ENCODE results near the gene ZNF415. TPM values are rescaled to one million over a fixed set of nuclear protein-coding genes. Genes with fewer than 3 reads are reported as not detected.

The ZNF415 gene
- total RNA-seq, result 1 to 10 TPM; 2.4 to 7.9 (median 4.3) TPM

- peak; percentile 72 to 74 for DNase-seq
- peak within 1 kb of the TSS; percentile 46 to 78 (median 74) for H3K27ac ChIP-seq
- H3K27me3 ChIP-seq, result peaks cover 0 to 5% (median 0%) of the 10 kb centered on the region in 4 donors
- H3K4me3 ChIP-seq, result peak within 1 kb of the TSS; percentile 44 to 71 (median 58)
- peak; percentile 65 to 90 for ATAC-seq (ENCODE audit: low FRiP score in 2 of 2)
- WGBS, 2 donors, result 1 to 3% methylated on average over 41 to 51 of the region's 51 CpGs
- peaks cover 0 to 27% (median 15%) of the 10 kb centered on the region in 4 donors for H3K9me3 ChIP-seq
- no peaks in the 10 kb centered on the region for H3K36me3 ChIP-seq
- TF ChIP-seq EP300 (IDR thresholded peaks at IDR 0.05) (no peak), POLR2AphosphoS5 (IDR thresholded peaks at IDR 0.05) (peak; percentile 37 to 39)
- peaks cover 4 to 14% (median 7%) of the 10 kb centered on the region in 4 donors for H3K4me1 ChIP-seq
Observed at GRCh38 chr19:53132141-53132991, at the start of gene ZNF415. Gene ZNF415 (minus strand): TSS chr19:53132910. CDS start chr19:53122676, 10,234 bp downstream.

DNA sequence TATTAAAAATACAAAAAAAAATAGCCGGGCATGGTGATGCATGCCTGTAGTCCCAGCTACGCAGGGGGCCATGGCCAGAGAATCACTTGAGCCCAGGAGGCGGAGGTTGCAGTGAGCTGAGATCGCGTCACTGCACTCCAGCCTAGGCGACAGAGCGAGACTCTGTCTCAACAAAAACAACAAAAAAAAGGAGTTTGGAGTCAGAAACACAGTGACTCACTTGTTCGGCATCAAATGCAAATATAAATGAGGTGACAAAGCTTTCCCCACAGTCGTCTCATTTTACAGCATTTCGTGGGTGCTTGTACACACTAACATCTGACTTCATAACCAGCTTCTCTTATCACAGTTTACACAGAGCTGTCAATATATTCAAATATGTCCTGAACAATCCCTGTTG lies 49.5 kb upstream of the ZNF415 start:
- ATAC-seq (ENCODE audit: low FRiP score in 2 of 2), result no peak
- WGBS, 2 donors, result 89 to 94% methylated on average over 10 of the region's 10 CpGs
- TF ChIP-seq EP300 (IDR thresholded peaks at IDR 0.05), result no peak
- no peak for TF ChIP-seq CTCF (IDR thresholded peaks at IDR 0.05)
- TF ChIP-seq POLR2A (IDR thresholded peaks at IDR 0.05), result no peak

GRCh38 chr19:53177986-53178385 lies 45.3 kb upstream of the ZNF415 start:
- no peaks in the 10 kb centered on the region for H3K4me1 ChIP-seq
- no peak for TF ChIP-seq POLR2A (IDR thresholded peaks at IDR 0.05)
- no peak for TF ChIP-seq POLR2AphosphoS5 (IDR thresholded peaks at IDR 0.05)
- TF ChIP-seq CTCF (IDR thresholded peaks at IDR 0.05), result no peak
- no peak for TF ChIP-seq EP300 (IDR thresholded peaks at IDR 0.05)
- peaks cover 0 to 15% (median 6%) of the 10 kb centered on the region in 4 donors for H3K9me3 ChIP-seq
- no peak overlapping the region for H3K4me3 ChIP-seq
- peaks cover 0 to 25% (median 12%) of the 10 kb centered on the region in 4 donors for H3K36me3 ChIP-seq
- WGBS, 2 donors, result 93 to 94% methylated on average over 5 of the region's 5 CpGs
- no peak overlapping the region for H3K27ac ChIP-seq
- no peak for ATAC-seq (ENCODE audit: low FRiP score in 2 of 2)
- H3K27me3 ChIP-seq, result no peaks in the 10 kb centered on the region
- no peak for DNase-seq

More for the DNA sequence above, 49.5 kb upstream of the ZNF415 start:
- no peaks in the 10 kb centered on the region for H3K27me3 ChIP-seq
- no peak overlapping the region for H3K4me3 ChIP-seq
- DNase-seq, result no peak
- no peaks in the 10 kb centered on the region for H3K4me1 ChIP-seq
- peaks cover 0 to 35% (median 12%) of the 10 kb centered on the region in 4 donors for H3K36me3 ChIP-seq
- no peak overlapping the region for H3K27ac ChIP-seq
- peaks cover 0 to 4% (median 1%) of the 10 kb centered on the region in 4 donors for H3K9me3 ChIP-seq

DNA sequence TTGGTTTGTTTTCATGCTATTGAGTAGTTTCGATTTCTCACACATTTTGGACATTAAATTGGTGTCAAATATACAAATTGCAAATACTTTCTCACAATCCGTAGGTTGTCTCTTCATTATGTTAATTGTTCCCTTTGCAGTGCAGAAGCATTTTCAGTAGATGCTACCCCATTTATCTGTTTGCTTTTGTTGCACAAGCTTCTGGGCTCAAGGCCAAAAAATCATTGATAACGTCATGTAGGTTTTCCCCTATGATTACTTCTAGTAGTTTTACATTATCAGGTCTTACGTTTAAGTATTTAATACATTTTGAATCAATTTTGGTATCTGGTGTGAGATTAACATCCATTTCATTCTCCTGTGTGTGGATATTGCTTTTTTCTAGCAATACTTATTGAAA lies 40.2 kb upstream of the ZNF415 start:
- H3K4me1 ChIP-seq, result no peaks in the 10 kb centered on the region
- H3K27ac ChIP-seq, result no peak overlapping the region
- 50% methylated on average over 4 of the region's 4 CpGs for WGBS, 2 donors
- DNase-seq (no peak), ATAC-seq (ENCODE audit: low FRiP score in 2 of 2) (no peak)
- TF ChIP-seq POLR2AphosphoS5 (IDR thresholded peaks at IDR 0.05), result no peak
- no peak for TF ChIP-seq POLR2A (IDR thresholded peaks at IDR 0.05)
- TF ChIP-seq CTCF (IDR thresholded peaks at IDR 0.05), result no peak
- no peak for TF ChIP-seq EP300 (IDR thresholded peaks at IDR 0.05)
- H3K9me3 ChIP-seq, result peaks cover 0 to 34% (median 22%) of the 10 kb centered on the region in 4 donors
- H3K27me3 ChIP-seq, result no peaks in the 10 kb centered on the region
- no peak overlapping the region for H3K4me3 ChIP-seq
- no peaks in the 10 kb centered on the region for H3K36me3 ChIP-seq

GRCh38 chr19:53165691-53166091 lies 33.0 kb upstream of the ZNF415 start:
- TF ChIP-seq CTCF (IDR thresholded peaks at IDR 0.05) (no peak), POLR2AphosphoS5 (IDR thresholded peaks at IDR 0.05) (no peak), EP300 (IDR thresholded peaks at IDR 0.05) (no peak), POLR2A (IDR thresholded peaks at IDR 0.05) (no peak)

More at GRCh38 chr19:53165691-53166091, 33.0 kb upstream of the ZNF415 start:
- 95 to 97% methylated on average over 3 of the region's 3 CpGs for WGBS, 2 donors
- Histone ChIP-seq H3K4me1 (no peaks in the 10 kb centered on the region), H3K36me3 (peaks cover 0 to 14% (median 0%) of the 10 kb centered on the region in 4 donors), H3K4me3 (no peak overlapping the region), H3K27ac (no peak overlapping the region), H3K27me3 (no peaks in the 10 kb centered on the region), H3K9me3 (peaks cover 35 to 78% (median 52%) of the 10 kb centered on the region in 4 donors)
- ATAC-seq (ENCODE audit: low FRiP score in 2 of 2), result no peak
- no peak for DNase-seq
